ENCODE results near the gene KRT86.
"Not testable (repeated sequence)": the region's sequence is repeated elsewhere in the genome, so short reads cannot be mapped to it uniquely, and the experiment has no call there.

Gene KRT86

DNA sequence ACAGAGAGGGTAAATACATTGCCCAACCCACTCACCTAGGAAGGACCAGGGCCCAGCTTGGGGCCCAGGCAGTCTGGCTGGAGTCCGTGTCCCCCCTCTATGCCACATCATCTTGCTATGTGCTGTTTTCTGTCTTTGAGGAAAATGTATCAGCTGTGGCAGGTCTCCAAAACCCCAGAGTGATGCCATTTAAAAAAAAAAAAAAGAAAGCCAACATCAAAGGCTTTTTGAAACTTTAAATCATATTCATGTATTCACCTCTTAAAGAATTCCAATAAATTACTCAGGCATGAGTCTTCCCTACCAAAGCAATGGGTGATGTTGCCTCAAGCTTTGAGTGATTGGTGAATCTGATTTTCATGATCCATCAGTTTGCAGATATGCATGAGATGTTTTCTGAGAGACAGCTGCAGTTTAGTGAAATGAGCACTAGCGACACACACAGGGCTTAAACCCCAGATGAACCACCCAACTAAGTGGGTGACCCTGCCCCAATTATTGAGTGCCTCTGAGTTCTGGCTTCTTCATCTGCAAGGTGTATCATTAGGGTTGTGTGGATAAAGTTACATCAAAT lies 10.8 kb downstream of the KRT86 start:
- TF ChIP-seq YY1 (IDR thresholded peaks at IDR 0.05; ENCODE audit: insufficient read depth, insufficient read length) (no peak), SUZ12 (IDR thresholded peaks at IDR 0.05; ENCODE audit: extremely low read depth, insufficient read depth, insufficient read length) (no peak), ZNF274 (IDR thresholded peaks at IDR 0.05; ENCODE audit: low read depth, low read length) (no peak)
- H3K4me3 ChIP-seq (ENCODE audit: insufficient read length, low read depth): no peak overlapping the region
- DNase-seq (ENCODE audit: low read depth, low spot score): no peak
- no peaks in the 10 kb centered on the region for H3K9me3 ChIP-seq (ENCODE audit: insufficient read depth, low read length)
- peaks cover 6% of the 10 kb centered on the region for H3K4me1 ChIP-seq (ENCODE audit: insufficient read depth, insufficient read length)
- H3K27me3 ChIP-seq (ENCODE audit: insufficient read depth, insufficient read length): no peaks in the 10 kb centered on the region
- no peak overlapping the region for H3K9ac ChIP-seq (ENCODE audit: insufficient read length, low read depth)
- H3K36me3 ChIP-seq (ENCODE audit: insufficient read depth, insufficient read length, low read length): no peaks in the 10 kb centered on the region

GRCh38 chr12:52285851-52286530 lies 11.5 kb downstream of the KRT86 start:
- TF ChIP-seq YY1 (IDR thresholded peaks at IDR 0.05; ENCODE audit: insufficient read depth, insufficient read length) (no peak), ZNF274 (IDR thresholded peaks at IDR 0.05; ENCODE audit: low read depth, low read length) (no peak)
- Histone ChIP-seq H3K4me3 (ENCODE audit: insufficient read length, low read depth) (no peak overlapping the region), H3K27me3 (ENCODE audit: insufficient read depth, insufficient read length) (no peaks in the 10 kb centered on the region), H3K4me1 (ENCODE audit: insufficient read depth, insufficient read length) (peaks cover 6% of the 10 kb centered on the region), H3K9me3 (ENCODE audit: insufficient read depth, low read length) (no peaks in the 10 kb centered on the region), H3K36me3 (ENCODE audit: insufficient read depth, insufficient read length, low read length) (no peaks in the 10 kb centered on the region), H3K9ac (ENCODE audit: insufficient read length, low read depth) (no peak overlapping the region)
- DNase-seq (ENCODE audit: low read depth, low spot score): no peak

DNA sequence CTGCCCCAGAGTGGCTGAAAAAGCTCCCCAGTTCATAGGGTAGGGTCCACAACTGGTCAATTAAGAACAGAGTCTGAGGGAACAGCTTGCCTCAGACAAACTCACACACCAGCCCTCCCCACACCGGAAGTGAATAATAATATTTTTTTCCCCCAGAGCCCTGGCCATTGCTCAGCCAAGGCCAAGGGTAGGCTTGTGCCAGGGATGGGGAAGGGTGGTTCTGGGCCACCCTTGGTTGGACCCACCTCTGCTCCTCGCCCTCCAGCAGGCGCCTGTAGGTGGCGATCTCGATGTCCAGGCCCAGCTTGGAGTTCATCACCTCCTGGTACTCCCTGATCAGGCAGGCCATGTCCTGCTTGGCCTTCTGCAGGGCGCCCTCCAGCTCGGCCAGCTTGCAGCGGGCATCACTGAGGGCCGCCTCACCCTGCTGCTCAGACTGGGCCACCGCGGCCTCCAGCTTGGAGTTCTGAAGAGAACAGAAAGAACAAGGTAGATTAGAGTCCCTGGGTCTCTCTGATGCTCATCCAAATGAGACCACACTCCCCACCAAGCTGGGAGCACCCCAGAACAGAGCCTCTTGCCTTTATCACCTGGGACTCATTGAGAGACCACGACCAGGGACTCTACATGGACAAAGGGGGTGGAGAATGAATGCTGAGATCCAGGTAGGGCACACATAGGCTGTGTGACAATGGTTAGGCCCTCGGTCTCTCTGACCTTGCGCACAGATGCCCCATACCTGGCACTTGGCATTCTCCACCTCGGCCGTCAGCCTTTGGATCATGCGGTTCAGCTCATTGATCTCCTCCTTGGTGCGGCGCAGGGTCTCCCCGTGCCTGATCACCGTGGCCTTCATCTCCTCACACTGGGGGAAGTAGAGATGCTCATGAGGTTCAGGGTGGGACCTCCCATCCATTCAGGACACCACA lies 12.7 kb downstream of the KRT86 start:
- DNase-seq (ENCODE audit: low read depth, low spot score); H3K9me3 ChIP-seq (ENCODE audit: insufficient read depth, low read length); H3K9ac ChIP-seq (ENCODE audit: insufficient read length, low read depth); H3K4me3 ChIP-seq (ENCODE audit: insufficient read length, low read depth); H3K27me3 ChIP-seq (ENCODE audit: insufficient read depth, insufficient read length); H3K36me3 ChIP-seq (ENCODE audit: insufficient read depth, insufficient read length, low read length); H3K4me1 ChIP-seq (ENCODE audit: insufficient read depth, insufficient read length): not testable (repeated sequence)

- H3K27me3 ChIP-seq (ENCODE audit: insufficient read depth, insufficient read length); H3K4me1 ChIP-seq (ENCODE audit: insufficient read depth, insufficient read length); H3K9ac ChIP-seq (ENCODE audit: insufficient read length, low read depth); H3K9me3 ChIP-seq (ENCODE audit: insufficient read depth, low read length); DNase-seq (ENCODE audit: low read depth, low spot score); H3K4me3 ChIP-seq (ENCODE audit: insufficient read length, low read depth); H3K36me3 ChIP-seq (ENCODE audit: insufficient read depth, insufficient read length, low read length): not testable (repeated sequence)
Observed at GRCh38 chr12:52287816-52288805, 13.7 kb downstream of the KRT86 start.

GRCh38 chr12:52290483-52291134 lies 16.2 kb downstream of the KRT86 start:
- not testable (repeated sequence) for H3K4me1 ChIP-seq (ENCODE audit: insufficient read depth, insufficient read length)

GRCh38 chr12:52291267-52291935 lies 17.0 kb downstream of the KRT86 start, which contains the start of gene KRT81:
Gene KRT81, minus strand, starts transcription at chr12:52291534. Its CDS starts 69 bp downstream, at chr12:52291465.
- H3K4me1 ChIP-seq (ENCODE audit: insufficient read depth, insufficient read length): peaks cover 2% of the 10 kb centered on the region
- H3K9me3 ChIP-seq (ENCODE audit: insufficient read depth, low read length): no peaks in the 10 kb centered on the region
- no peak within 1 kb of the TSS for H3K4me3 ChIP-seq (ENCODE audit: insufficient read length, low read depth)
- no peak for TF ChIP-seq SUZ12 (IDR thresholded peaks at IDR 0.05; ENCODE audit: extremely low read depth, insufficient read depth, insufficient read length)
- TF ChIP-seq YY1 (IDR thresholded peaks at IDR 0.05; ENCODE audit: insufficient read depth, insufficient read length): no peak
- H3K9ac ChIP-seq (ENCODE audit: insufficient read length, low read depth): no peak within 1 kb of the TSS
- no peaks in the 10 kb centered on the region for H3K36me3 ChIP-seq (ENCODE audit: insufficient read depth, insufficient read length, low read length)
- no peaks in the 10 kb centered on the region for H3K27me3 ChIP-seq (ENCODE audit: insufficient read depth, insufficient read length)
- DNase-seq (ENCODE audit: low read depth, low spot score): no peak

More at GRCh38 chr12:52290483-52291134, 16.2 kb downstream of the KRT86 start:
- H3K27me3 ChIP-seq (ENCODE audit: insufficient read depth, insufficient read length); H3K36me3 ChIP-seq (ENCODE audit: insufficient read depth, insufficient read length, low read length); H3K9ac ChIP-seq (ENCODE audit: insufficient read length, low read depth); H3K9me3 ChIP-seq (ENCODE audit: insufficient read depth, low read length); H3K4me3 ChIP-seq (ENCODE audit: insufficient read length, low read depth); DNase-seq (ENCODE audit: low read depth, low spot score): not testable (repeated sequence)

Measured in NT2/D1 (cell line).